Measurements from ENCODE around the gene IMMP2L. TPM values are rescaled to one million over a fixed set of nuclear protein-coding genes. Genes with fewer than 3 reads are reported as not detected.

Gene IMMP2L
- total RNA-seq, 4 donors from 2014 or later, result 2.6 to 69.1 (median 34.7) TPM

- no peak overlapping the region for H3K27ac ChIP-seq
- H3K36me3 ChIP-seq, result peaks cover 0 to 2% of the 10 kb centered on the region in 2 donors
- no peak overlapping the region for H3K4me3 ChIP-seq
- H3K4me1 ChIP-seq, result no peaks in the 10 kb centered on the region
- DNase-seq, result no peak
- TF ChIP-seq POLR2A (IDR thresholded peaks at IDR 0.05), result no peak
- TF ChIP-seq, protein P1, sequence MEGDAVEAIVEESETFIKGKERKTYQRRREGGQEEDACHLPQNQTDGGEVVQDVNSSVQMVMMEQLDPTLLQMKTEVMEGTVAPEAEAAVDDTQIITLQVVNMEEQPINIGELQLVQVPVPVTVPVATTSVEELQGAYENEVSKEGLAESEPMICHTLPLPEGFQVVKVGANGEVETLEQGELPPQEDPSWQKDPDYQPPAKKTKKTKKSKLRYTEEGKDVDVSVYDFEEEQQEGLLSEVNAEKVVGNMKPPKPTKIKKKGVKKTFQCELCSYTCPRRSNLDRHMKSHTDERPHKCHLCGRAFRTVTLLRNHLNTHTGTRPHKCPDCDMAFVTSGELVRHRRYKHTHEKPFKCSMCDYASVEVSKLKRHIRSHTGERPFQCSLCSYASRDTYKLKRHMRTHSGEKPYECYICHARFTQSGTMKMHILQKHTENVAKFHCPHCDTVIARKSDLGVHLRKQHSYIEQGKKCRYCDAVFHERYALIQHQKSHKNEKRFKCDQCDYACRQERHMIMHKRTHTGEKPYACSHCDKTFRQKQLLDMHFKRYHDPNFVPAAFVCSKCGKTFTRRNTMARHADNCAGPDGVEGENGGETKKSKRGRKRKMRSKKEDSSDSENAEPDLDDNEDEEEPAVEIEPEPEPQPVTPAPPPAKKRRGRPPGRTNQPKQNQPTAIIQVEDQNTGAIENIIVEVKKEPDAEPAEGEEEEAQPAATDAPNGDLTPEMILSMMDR (IDR thresholded peaks at IDR 0.05), result no peak
- no peaks in the 10 kb centered on the region for H3K27me3 ChIP-seq
- intact Hi-C loops (cut with DNase I; ENCODE audit: low total_unique reads), result no loop called here
- H3K9me3 ChIP-seq, result no peaks in the 10 kb centered on the region
Observed at GRCh38 chr7:110964775-110965174, 597.5 kb downstream of the IMMP2L start.

DNA sequence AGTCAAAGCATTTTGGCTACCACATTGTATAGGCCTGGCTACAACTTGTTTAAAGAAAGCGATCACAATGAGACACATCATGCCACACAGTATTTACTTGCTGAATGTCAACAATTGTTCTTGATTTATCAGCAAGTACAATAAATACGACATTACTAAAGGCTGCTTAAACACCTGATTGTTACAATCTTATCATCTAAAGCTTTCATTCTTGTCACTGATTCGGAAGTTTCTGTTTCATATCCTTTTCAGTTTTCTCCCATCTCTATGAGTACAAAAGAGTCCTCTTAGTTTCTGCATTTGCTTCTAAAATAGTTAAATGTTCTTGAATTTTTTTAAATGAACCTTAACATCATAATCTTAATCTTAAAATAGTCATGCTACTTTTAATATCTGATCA lies 599.5 kb downstream of the IMMP2L start:
- intact Hi-C loops (cut with DNase I; ENCODE audit: low total_unique reads), result no loop called here
- no peak overlapping the region for H3K27ac ChIP-seq
- H3K9me3 ChIP-seq, result no peaks in the 10 kb centered on the region
- H3K4me3 ChIP-seq, result no peak overlapping the region
- peaks cover 0 to 2% of the 10 kb centered on the region in 2 donors for H3K36me3 ChIP-seq
- DNase-seq, result no peak
- H3K27me3 ChIP-seq, result no peaks in the 10 kb centered on the region
- H3K4me1 ChIP-seq, result no peaks in the 10 kb centered on the region
- TF ChIP-seq, protein P1 (IDR thresholded peaks at IDR 0.05), result no peak
- TF ChIP-seq POLR2A (IDR thresholded peaks at IDR 0.05), result no peak

DNA sequence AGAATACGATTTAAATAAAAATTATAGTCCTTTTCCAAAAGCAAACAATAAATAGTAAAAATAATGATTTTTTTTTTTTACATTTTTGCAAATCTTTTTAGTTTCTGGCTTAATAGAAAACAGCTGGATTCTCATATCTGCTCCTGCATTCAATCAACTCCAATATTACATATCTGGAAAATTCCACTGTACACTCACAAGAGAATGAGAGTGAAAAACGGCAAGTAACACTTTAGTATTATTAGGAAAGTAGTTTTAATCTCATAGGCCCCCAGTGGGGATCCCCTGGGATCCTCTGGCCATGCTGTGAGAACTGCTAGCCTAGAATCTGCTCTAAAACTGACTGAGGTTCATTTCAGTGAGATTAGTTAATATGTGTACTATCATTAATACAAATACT lies 599.9 kb downstream of the IMMP2L start:
- Histone ChIP-seq H3K4me3 (no peak overlapping the region), H3K27ac (no peak overlapping the region), H3K36me3 (peaks cover 0 to 2% of the 10 kb centered on the region in 2 donors), H3K27me3 (no peaks in the 10 kb centered on the region), H3K9me3 (no peaks in the 10 kb centered on the region), H3K4me1 (no peaks in the 10 kb centered on the region)
- DNase-seq, result no peak
- no peak for TF ChIP-seq POLR2A (IDR thresholded peaks at IDR 0.05)
- TF ChIP-seq, protein P1 (IDR thresholded peaks at IDR 0.05), result no peak
- intact Hi-C loops (cut with DNase I; ENCODE audit: low total_unique reads), result no loop called here

GRCh38 chr7:110960811-110961210 lies 601.5 kb downstream of the IMMP2L start:
- H3K9me3 ChIP-seq, result no peaks in the 10 kb centered on the region
- no peak overlapping the region for H3K27ac ChIP-seq
- H3K36me3 ChIP-seq, result no peaks in the 10 kb centered on the region
- DNase-seq, result no peak
- H3K27me3 ChIP-seq, result no peaks in the 10 kb centered on the region
- H3K4me1 ChIP-seq, result no peaks in the 10 kb centered on the region
- H3K4me3 ChIP-seq, result no peak overlapping the region
- TF ChIP-seq, protein P1 (IDR thresholded peaks at IDR 0.05), result no peak
- TF ChIP-seq POLR2A (IDR thresholded peaks at IDR 0.05), result no peak
- intact Hi-C loops (cut with DNase I; ENCODE audit: low total_unique reads), result no loop called here

DNA sequence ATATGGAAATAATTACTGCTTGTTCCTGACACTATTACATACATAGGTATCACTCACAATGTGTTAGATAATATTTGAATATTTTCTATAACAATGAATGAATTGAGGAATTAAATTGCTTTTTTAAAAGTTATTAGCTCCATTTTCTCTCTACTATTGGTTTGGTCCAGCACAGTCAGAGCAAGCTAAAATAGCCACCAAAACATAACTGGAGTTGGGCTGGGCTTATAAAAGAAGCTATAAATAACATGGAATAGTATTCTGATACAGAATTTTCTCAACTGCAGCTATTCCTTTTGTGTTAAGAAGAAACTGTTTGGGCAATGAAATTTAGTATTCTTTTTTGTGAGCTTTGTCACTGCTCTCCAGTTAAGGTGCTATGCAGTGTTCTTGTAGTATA lies 614.0 kb downstream of the IMMP2L start:
- intact Hi-C loops (cut with DNase I; ENCODE audit: low total_unique reads), result no loop called here
- TF ChIP-seq, protein P1 (IDR thresholded peaks at IDR 0.05), result no peak
- TF ChIP-seq POLR2A (IDR thresholded peaks at IDR 0.05), result no peak

More for the DNA sequence above, 614.0 kb downstream of the IMMP2L start:
- H3K27ac ChIP-seq, result no peak overlapping the region
- no peaks in the 10 kb centered on the region for H3K9me3 ChIP-seq
- no peaks in the 10 kb centered on the region for H3K27me3 ChIP-seq
- no peak overlapping the region for H3K4me3 ChIP-seq
- no peak for DNase-seq
- H3K4me1 ChIP-seq, result no peaks in the 10 kb centered on the region
- H3K36me3 ChIP-seq, result no peaks in the 10 kb centered on the region

Data from uterus (tissue), 4 donors.